ENCODE measurements around the gene ZCCHC7. TPM values are rescaled to one million over a fixed set of nuclear protein-coding genes. Genes with fewer than 3 reads are reported as not detected.

ZCCHC7 gene
- total RNA-seq, 4 donors from 2014 or later, result 12.1 to 19.1 (median 15.6) TPM

GRCh38 chr9:37324691-37325490 is 204.5 kb downstream of the ZCCHC7 start:
- no peak overlapping the region for H3K4me3 ChIP-seq
- no peak for TF ChIP-seq POLR2A (IDR thresholded peaks at IDR 0.05; ENCODE audit: low read depth)
- no peak for TF ChIP-seq POLR2AphosphoS5 (IDR thresholded peaks at IDR 0.05)
- no peak for TF ChIP-seq EP300 (IDR thresholded peaks at IDR 0.05)
- TF ChIP-seq CTCF (IDR thresholded peaks at IDR 0.05), result no peak
- H3K27ac ChIP-seq (replicated peaks in 1 of 4), result no peak overlapping the region
- peaks cover 0 to 4% (median 0%) of the 10 kb centered on the region in 4 donors for H3K9me3 ChIP-seq
- no peak for DNase-seq (ENCODE audit: extremely low spot score)
- H3K27me3 ChIP-seq, result no peaks in the 10 kb centered on the region
- no peaks in the 10 kb centered on the region for H3K4me1 ChIP-seq
- H3K36me3 ChIP-seq, result peaks cover 0 to 16% (median 3%) of the 10 kb centered on the region in 4 donors
- intact Hi-C loops (cut with DNase I), result no loop called here
- WGBS, result 92% methylated on average over 5 of the region's 5 CpGs

GRCh38 chr9:37325778-37326177 is 205.4 kb downstream of the ZCCHC7 start:
- intact Hi-C loops (cut with DNase I), result no loop called here
- peaks cover 0 to 12% (median 0%) of the 10 kb centered on the region in 4 donors for H3K36me3 ChIP-seq
- H3K9me3 ChIP-seq, result no peaks in the 10 kb centered on the region
- 74% methylated on average over 2 of the region's 2 CpGs for WGBS
- TF ChIP-seq POLR2A (IDR thresholded peaks at IDR 0.05; ENCODE audit: low read depth) (no peak), CTCF (IDR thresholded peaks at IDR 0.05) (no peak), EP300 (IDR thresholded peaks at IDR 0.05) (no peak), POLR2AphosphoS5 (IDR thresholded peaks at IDR 0.05) (no peak)
- DNase-seq (ENCODE audit: extremely low spot score), result no peak
- H3K4me3 ChIP-seq, result no peak overlapping the region
- no peaks in the 10 kb centered on the region for H3K27me3 ChIP-seq
- H3K4me1 ChIP-seq, result no peaks in the 10 kb centered on the region
- no peak overlapping the region for H3K27ac ChIP-seq (replicated peaks in 1 of 4)

GRCh38 chr9:37327553-37327952 is 207.2 kb downstream of the ZCCHC7 start:
- H3K4me1 ChIP-seq, result no peaks in the 10 kb centered on the region
- no peaks in the 10 kb centered on the region for H3K27me3 ChIP-seq
- DNase-seq (ENCODE audit: extremely low spot score), result no peak
- 92% methylated on average over 4 of the region's 4 CpGs for WGBS
- H3K36me3 ChIP-seq, result peaks cover 0 to 12% (median 0%) of the 10 kb centered on the region in 4 donors
- no peaks in the 10 kb centered on the region for H3K9me3 ChIP-seq
- H3K4me3 ChIP-seq, result no peak overlapping the region
- intact Hi-C loops (cut with DNase I), result no loop called here
- TF ChIP-seq POLR2A (IDR thresholded peaks at IDR 0.05; ENCODE audit: low read depth) (no peak), CTCF (IDR thresholded peaks at IDR 0.05) (no peak), EP300 (IDR thresholded peaks at IDR 0.05) (no peak), POLR2AphosphoS5 (IDR thresholded peaks at IDR 0.05) (no peak)
- H3K27ac ChIP-seq (replicated peaks in 1 of 4), result no peak overlapping the region

- Histone ChIP-seq H3K36me3 (peaks cover 0 to 12% (median 0%) of the 10 kb centered on the region in 4 donors), H3K27ac (replicated peaks in 1 of 4) (no peak overlapping the region), H3K4me1 (no peaks in the 10 kb centered on the region), H3K27me3 (no peaks in the 10 kb centered on the region), H3K4me3 (no peak overlapping the region), H3K9me3 (no peaks in the 10 kb centered on the region)
- no peak for TF ChIP-seq EP300 (IDR thresholded peaks at IDR 0.05)
- no peak for TF ChIP-seq CTCF (IDR thresholded peaks at IDR 0.05)
- no peak for TF ChIP-seq POLR2A (IDR thresholded peaks at IDR 0.05; ENCODE audit: low read depth)
- no peak for TF ChIP-seq POLR2AphosphoS5 (IDR thresholded peaks at IDR 0.05)
- DNase-seq (ENCODE audit: extremely low spot score), result no peak
- intact Hi-C loops (cut with DNase I), result no loop called here
Measured at GRCh38 chr9:37328556-37329227, 208.3 kb downstream of the ZCCHC7 start.
